Measurements from ENCODE around the gene HFE.
"Not testable (repeated sequence)": the region's sequence is repeated elsewhere in the genome, so short reads cannot be mapped to it uniquely, and the experiment has no call there.

Gene HFE

DNA sequence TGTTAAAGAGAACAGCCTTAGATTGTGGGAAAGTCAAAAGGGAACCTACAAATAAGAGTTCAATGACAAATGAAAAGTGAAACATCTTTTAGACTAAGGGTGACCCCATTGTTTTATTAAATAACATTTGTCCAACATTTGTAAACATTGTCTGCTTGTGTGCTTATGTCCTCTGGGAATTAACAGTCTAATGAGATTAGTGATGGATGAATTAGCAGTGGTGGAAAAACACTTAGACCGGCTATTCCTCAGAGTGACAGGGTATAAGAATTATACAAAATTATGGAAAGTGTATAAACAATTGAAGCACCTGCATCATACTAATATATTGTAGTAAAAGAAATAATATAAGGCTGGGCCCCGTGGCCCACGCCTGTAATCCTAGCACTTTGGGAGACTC is 29.3 kb upstream of the HFE start:
- no peak for TF ChIP-seq ZNF384 (IDR thresholded peaks at IDR 0.05)
- no peak for TF ChIP-seq L3MBTL2 (conservative IDR thresholded peaks at IDR 0.05)
- TF ChIP-seq SUZ12 (IDR thresholded peaks at IDR 0.05), result no peak
- TF ChIP-seq FOXA1 (IDR thresholded peaks at IDR 0.05), result no peak
- no peak for TF ChIP-seq TARDBP (IDR thresholded peaks at IDR 0.05)
- no peak for TF ChIP-seq ARNT (IDR thresholded peaks at IDR 0.05)
- no peak for TF ChIP-seq FOXM1 (IDR thresholded peaks at IDR 0.05; ENCODE audit: borderline replicate concordance)
- TF ChIP-seq, protein P1, sequence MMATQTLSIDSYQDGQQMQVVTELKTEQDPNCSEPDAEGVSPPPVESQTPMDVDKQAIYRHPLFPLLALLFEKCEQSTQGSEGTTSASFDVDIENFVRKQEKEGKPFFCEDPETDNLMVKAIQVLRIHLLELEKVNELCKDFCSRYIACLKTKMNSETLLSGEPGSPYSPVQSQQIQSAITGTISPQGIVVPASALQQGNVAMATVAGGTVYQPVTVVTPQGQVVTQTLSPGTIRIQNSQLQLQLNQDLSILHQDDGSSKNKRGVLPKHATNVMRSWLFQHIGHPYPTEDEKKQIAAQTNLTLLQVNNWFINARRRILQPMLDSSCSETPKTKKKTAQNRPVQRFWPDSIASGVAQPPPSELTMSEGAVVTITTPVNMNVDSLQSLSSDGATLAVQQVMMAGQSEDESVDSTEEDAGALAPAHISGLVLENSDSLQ (IDR thresholded peaks at IDR 0.05), result no peak
- TF ChIP-seq HDGF (IDR thresholded peaks at IDR 0.05; ENCODE audit: borderline replicate concordance), result no peak
- TF ChIP-seq LEF1 (IDR thresholded peaks at IDR 0.05; ENCODE audit: borderline replicate concordance), result no peak
- TF ChIP-seq BHLHE40 (IDR thresholded peaks at IDR 0.05; ENCODE audit: borderline replicate concordance), result no peak
- no peak for TF ChIP-seq CTBP1 (IDR thresholded peaks at IDR 0.05; ENCODE audit: borderline replicate concordance)
- TF ChIP-seq FOXK2 (IDR thresholded peaks at IDR 0.05), result no peak
- TF ChIP-seq ELF4 (IDR thresholded peaks at IDR 0.05), result no peak
- no peak for TF ChIP-seq SP1 (IDR thresholded peaks at IDR 0.05)
- no peak for TF ChIP-seq NFRKB (IDR thresholded peaks at IDR 0.05)
- no peak for DNase-seq (ENCODE audit: extremely low spot score)
- CTCF ChIA-PET, result interaction anchor here (1.2 kb wide), 1 partner anchor 42 kb away, joined by 3 read pairs; no protein-coding TSS in a partner anchor

DNA sequence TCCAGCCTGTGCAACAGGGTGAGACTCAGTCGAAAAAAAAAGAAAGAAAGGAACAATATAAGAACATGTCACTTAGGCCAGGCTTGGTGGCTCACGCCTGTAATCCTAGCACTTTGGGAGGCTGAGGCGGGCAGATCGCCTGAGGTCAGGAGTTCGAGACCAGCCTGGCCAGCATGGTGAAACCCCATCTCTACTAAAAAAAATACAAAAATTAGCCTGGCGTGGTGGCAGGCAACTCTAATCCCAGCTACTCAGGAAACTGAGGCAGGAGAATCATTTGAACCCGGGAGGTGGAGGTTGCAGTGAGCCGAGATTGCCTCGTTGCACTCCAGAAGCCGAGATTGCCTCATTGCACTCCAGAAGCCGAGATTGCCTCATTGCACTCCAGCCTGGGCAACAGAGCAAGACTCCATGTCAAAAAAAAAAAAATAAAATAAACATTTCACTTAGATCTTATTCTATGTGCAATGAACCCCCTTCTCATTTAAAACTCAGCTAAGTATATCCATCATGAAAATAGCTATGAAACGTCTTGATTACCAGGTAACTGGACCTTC is 28.7 kb upstream of the HFE start:
- CTCF ChIA-PET, result interaction anchor here (1.2 kb wide), 1 partner anchor 41 kb away, joined by 3 read pairs; no protein-coding TSS in a partner anchor
- POLR2A ChIA-PET, result interaction anchor here (22.3 kb wide), 1 partner anchor 32 kb away, joined by 715 read pairs; a partner anchor contains a TSS
- TF ChIP-seq ZNF384 (IDR thresholded peaks at IDR 0.05), result peak; percentile 27; the same call in 1 of the 2 replicates
- DNase-seq (ENCODE audit: extremely low spot score), result not testable (repeated sequence)

More for the DNA sequence above, 29.3 kb upstream of the HFE start:
- POLR2A ChIA-PET, result interaction anchor here (1.0 to 22.3 kb wide), 4 partner anchors 31 to 141 kb away, joined by 4 to 715 read pairs (median 82); a partner anchor contains a TSS

DNA sequence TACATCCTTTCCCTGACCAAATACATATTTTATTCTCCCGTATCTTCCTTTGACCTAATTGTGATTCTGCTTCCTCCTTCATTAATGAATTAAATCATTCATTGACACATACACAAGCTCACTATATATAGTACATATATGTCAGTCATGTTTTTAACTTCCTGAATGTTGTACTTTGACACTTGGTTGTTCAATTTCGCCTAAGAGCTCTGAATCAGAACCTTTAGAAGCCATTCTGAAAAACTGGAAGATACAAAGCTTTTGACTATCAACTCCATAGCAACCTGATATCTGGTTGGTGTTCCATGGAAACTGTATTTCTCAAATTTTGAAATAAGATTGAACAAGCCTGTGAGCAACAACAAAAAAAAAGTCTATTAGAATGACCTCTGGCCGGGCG is 27.3 kb upstream of the HFE start:
- DNase-seq (ENCODE audit: extremely low spot score), result no peak
- ChIA-PET CTCF (interaction anchor here (0.5 to 1.4 kb wide), 2 partner anchors 37 to 42 kb away, joined by 3 to 10 read pairs; no protein-coding TSS in a partner anchor), POLR2A (interaction anchor here (0.9 to 22.3 kb wide), 5 partner anchors 33 to 129 kb away, joined by 3 to 715 read pairs (median 4); a partner anchor contains a TSS)
- TF ChIP-seq CTBP1 (IDR thresholded peaks at IDR 0.05; ENCODE audit: borderline replicate concordance) (no peak), FOXA1 (IDR thresholded peaks at IDR 0.05) (no peak), ZNF384 (IDR thresholded peaks at IDR 0.05) (no peak), HDGF (IDR thresholded peaks at IDR 0.05; ENCODE audit: borderline replicate concordance) (no peak), FOXM1 (IDR thresholded peaks at IDR 0.05; ENCODE audit: borderline replicate concordance) (no peak)

DNA sequence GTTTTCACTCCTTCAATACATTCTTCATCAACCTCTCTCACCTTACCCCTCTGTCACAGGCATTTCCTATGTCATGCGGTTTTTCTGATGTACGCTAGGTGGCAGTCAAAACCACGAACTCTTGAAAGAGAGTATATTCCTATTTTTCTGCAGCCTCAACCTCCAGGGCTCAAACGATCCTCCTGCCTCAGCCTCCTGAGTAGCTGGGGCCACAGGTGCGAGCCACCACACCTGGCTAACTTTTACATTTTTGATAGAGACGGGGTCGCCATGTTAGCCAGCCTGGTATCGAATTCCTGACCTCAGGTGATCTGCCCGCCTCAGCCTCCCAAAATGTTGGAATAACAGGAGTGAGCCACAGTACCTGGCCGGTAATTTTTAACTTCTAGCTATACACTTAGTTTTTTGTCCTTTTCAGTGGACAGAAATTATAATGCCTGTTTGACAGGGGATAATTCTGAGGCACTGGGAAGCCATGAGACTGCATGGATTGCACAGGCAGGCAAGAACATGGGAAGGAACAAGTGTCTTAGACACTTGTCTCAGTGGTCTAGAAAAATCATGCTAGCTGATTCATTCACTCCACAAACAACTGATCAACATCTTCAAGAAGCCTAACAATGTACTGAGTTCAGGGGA is 22.5 kb upstream of the HFE start:
- CTCF ChIA-PET, result interaction anchor here (1.0 to 2.2 kb wide), 3 partner anchors 25 to 38 kb away, joined by 3 to 17 read pairs (median 4); no protein-coding TSS in a partner anchor
- TF ChIP-seq, protein P1 (IDR thresholded peaks at IDR 0.05), result peak; percentile 46; the same call in 1 of the 2 replicates
- no peak for TF ChIP-seq FOXM1 (IDR thresholded peaks at IDR 0.05; ENCODE audit: borderline replicate concordance)
- TF ChIP-seq HDGF (IDR thresholded peaks at IDR 0.05; ENCODE audit: borderline replicate concordance), result no peak
- DNase-seq (ENCODE audit: extremely low spot score), result peak; percentile 49
- POLR2A ChIA-PET, result interaction anchor here (0.9 to 22.3 kb wide), 4 partner anchors 9 to 59 kb away, joined by 3 to 715 read pairs (median 8); a partner anchor contains a TSS

DNA sequence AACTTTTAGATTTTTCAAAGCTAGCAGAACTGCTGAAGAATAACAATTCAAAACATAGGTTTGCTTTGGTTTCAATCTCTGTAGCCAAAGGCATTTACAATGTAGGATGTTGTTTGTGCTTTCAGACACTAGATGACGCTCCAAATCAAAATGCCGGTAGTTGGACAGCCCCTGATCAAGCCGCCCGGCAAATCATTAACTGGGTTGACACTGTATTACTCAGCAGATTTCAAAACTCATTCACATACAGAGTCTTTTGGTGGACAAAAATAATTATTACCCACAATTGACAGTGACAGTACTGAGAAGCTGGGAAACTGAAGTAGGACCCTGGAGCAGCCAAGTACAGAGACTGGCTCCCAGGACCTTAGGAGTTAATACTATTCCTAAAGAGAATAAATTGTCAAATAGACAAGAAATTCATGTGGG is 21.3 kb upstream of the HFE start:
- ChIA-PET CTCF (interaction anchor here (0.6 to 1.1 kb wide), 3 partner anchors 36 to 366 kb away, joined by 3 to 4 read pairs (median 3); a partner anchor contains a TSS), POLR2A (interaction anchor here (22.3 kb wide), 1 partner anchor 39 kb away, joined by 715 read pairs; a partner anchor contains a TSS)
- TF ChIP-seq FOXM1 (IDR thresholded peaks at IDR 0.05; ENCODE audit: borderline replicate concordance), result no peak
- no peak for TF ChIP-seq SUZ12 (IDR thresholded peaks at IDR 0.05)
- TF ChIP-seq BHLHE40 (IDR thresholded peaks at IDR 0.05; ENCODE audit: borderline replicate concordance), result no peak
- TF ChIP-seq CTBP1 (IDR thresholded peaks at IDR 0.05; ENCODE audit: borderline replicate concordance), result no peak
- no peak for TF ChIP-seq ELF4 (IDR thresholded peaks at IDR 0.05)
- no peak for TF ChIP-seq FOXK2 (IDR thresholded peaks at IDR 0.05)
- no peak for TF ChIP-seq L3MBTL2 (conservative IDR thresholded peaks at IDR 0.05)
- no peak for TF ChIP-seq SP1 (IDR thresholded peaks at IDR 0.05)
- no peak for TF ChIP-seq TARDBP (IDR thresholded peaks at IDR 0.05)
- no peak for TF ChIP-seq ARNT (IDR thresholded peaks at IDR 0.05)
- TF ChIP-seq FOXA1 (IDR thresholded peaks at IDR 0.05), result no peak
- TF ChIP-seq LEF1 (IDR thresholded peaks at IDR 0.05; ENCODE audit: borderline replicate concordance), result no peak
- no peak for TF ChIP-seq HDGF (IDR thresholded peaks at IDR 0.05; ENCODE audit: borderline replicate concordance)
- TF ChIP-seq, protein P1 (IDR thresholded peaks at IDR 0.05), result no peak
- peak; percentile 65 for DNase-seq (ENCODE audit: extremely low spot score)

DNA sequence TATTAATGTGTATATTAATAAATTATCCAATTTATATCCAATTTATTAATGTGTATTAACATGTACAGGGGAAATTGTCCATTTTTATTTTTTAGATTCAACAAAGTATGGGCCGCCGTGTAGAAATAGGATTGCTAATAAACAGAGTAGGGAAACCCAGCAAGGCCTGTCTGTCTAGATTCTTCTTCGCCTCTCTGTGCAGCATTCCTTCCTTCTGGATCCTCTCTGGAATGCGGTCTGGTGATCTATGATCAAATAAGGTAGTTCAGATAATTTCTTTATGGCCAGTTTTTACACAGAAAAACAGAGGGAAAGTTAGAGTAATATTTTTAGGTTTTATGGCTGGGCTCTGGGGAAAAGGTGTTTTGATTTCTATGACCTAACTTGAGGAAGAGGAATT is 19.9 kb upstream of the HFE start:
- POLR2A ChIA-PET, result interaction anchor here (2.3 kb wide), 1 partner anchor 12 kb away, joined by 8 read pairs; a partner anchor contains a TSS

More for the DNA sequence above, 19.9 kb upstream of the HFE start:
- DNase-seq (ENCODE audit: extremely low spot score), result no peak
- CTCF ChIA-PET, result interaction anchor here (0.5 kb wide), 1 partner anchor 1301 kb away, joined by 4 read pairs; no protein-coding TSS in a partner anchor
- no peak for TF ChIP-seq CTBP1 (IDR thresholded peaks at IDR 0.05; ENCODE audit: borderline replicate concordance)
- no peak for TF ChIP-seq FOXA1 (IDR thresholded peaks at IDR 0.05)
- no peak for TF ChIP-seq FOXM1 (IDR thresholded peaks at IDR 0.05; ENCODE audit: borderline replicate concordance)
- no peak for TF ChIP-seq SP1 (IDR thresholded peaks at IDR 0.05)
- TF ChIP-seq L3MBTL2 (conservative IDR thresholded peaks at IDR 0.05), result no peak
- TF ChIP-seq SUZ12 (IDR thresholded peaks at IDR 0.05), result no peak
- TF ChIP-seq ELF4 (IDR thresholded peaks at IDR 0.05), result no peak
- no peak for TF ChIP-seq TARDBP (IDR thresholded peaks at IDR 0.05)
- TF ChIP-seq ZNF384 (IDR thresholded peaks at IDR 0.05), result no peak
- TF ChIP-seq BHLHE40 (IDR thresholded peaks at IDR 0.05; ENCODE audit: borderline replicate concordance), result no peak
- no peak for TF ChIP-seq ARNT (IDR thresholded peaks at IDR 0.05)
- no peak for TF ChIP-seq NFRKB (IDR thresholded peaks at IDR 0.05)
- TF ChIP-seq HDGF (IDR thresholded peaks at IDR 0.05; ENCODE audit: borderline replicate concordance), result no peak
- no peak for TF ChIP-seq LEF1 (IDR thresholded peaks at IDR 0.05; ENCODE audit: borderline replicate concordance)
- TF ChIP-seq FOXK2 (IDR thresholded peaks at IDR 0.05), result no peak
- TF ChIP-seq, protein P1 (IDR thresholded peaks at IDR 0.05), result no peak
